ENCODE measurements around the gene RAB21. TPM values are rescaled to one million over a fixed set of nuclear protein-coding genes. Genes with fewer than 3 reads are reported as not detected.

The RAB21 gene
- total RNA-seq, 1 experiment from 2014 or later: 27.3 TPM

DNA sequence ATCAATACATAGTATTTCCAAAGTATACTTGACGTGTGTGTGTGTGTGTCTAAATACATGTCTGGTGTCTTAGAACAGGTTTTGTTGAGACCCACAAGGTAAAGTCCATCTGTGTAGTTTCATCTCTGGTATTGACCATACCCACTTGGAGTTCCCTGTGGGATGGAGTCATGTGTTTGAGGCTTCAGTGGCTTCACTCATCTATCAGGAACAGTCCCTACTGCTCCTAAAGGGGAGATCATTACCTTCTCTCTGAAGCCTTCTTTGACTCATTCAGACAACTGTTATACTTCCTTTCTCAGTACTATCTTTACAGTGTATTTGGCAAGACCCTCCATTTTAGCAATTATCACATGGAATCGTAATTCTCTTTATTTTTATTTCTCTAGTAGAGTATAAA lies 14.2 kb downstream of the RAB21 start:
- ChIA-PET CTCF (no interaction called here), POLR2A (ENCODE audit: unreplicated experiment) (no interaction called here)
- no TSS peak for BruUV-seq (replicated peaks)
- TF ChIP-seq EZH2phosphoT487 (IDR thresholded peaks at IDR 0.05; ENCODE audit: borderline replicate concordance, low read length): no peak
- TF ChIP-seq, protein P1, sequence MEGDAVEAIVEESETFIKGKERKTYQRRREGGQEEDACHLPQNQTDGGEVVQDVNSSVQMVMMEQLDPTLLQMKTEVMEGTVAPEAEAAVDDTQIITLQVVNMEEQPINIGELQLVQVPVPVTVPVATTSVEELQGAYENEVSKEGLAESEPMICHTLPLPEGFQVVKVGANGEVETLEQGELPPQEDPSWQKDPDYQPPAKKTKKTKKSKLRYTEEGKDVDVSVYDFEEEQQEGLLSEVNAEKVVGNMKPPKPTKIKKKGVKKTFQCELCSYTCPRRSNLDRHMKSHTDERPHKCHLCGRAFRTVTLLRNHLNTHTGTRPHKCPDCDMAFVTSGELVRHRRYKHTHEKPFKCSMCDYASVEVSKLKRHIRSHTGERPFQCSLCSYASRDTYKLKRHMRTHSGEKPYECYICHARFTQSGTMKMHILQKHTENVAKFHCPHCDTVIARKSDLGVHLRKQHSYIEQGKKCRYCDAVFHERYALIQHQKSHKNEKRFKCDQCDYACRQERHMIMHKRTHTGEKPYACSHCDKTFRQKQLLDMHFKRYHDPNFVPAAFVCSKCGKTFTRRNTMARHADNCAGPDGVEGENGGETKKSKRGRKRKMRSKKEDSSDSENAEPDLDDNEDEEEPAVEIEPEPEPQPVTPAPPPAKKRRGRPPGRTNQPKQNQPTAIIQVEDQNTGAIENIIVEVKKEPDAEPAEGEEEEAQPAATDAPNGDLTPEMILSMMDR (conservative IDR thresholded peaks at IDR 0.05; ENCODE audit: low read depth, low read length): no peak
- no peak for TF ChIP-seq EZH2 (IDR thresholded peaks at IDR 0.05; ENCODE audit: low read length, unreplicated experiment)
- H3K4me3 ChIP-seq (ENCODE audit: low read length): no peak overlapping the region
- intact Hi-C loops (cut with micrococcal nuclease): no loop called here
- H3K9me2 ChIP-seq (replicated peaks; ENCODE audit: low read length): no peaks in the 10 kb centered on the region
- no peak overlapping the region for H2AFZ ChIP-seq (ENCODE audit: low read length)
- no peaks in the 10 kb centered on the region for H3F3A ChIP-seq (ENCODE audit: low read length, unreplicated experiment)
- peaks cover 66% of the 10 kb centered on the region for H3K79me2 ChIP-seq (ENCODE audit: low read length)
- H4K20me1 ChIP-seq (ENCODE audit: low read length): peaks cover 43% of the 10 kb centered on the region
- DNase-seq: no peak
- no peaks in the 10 kb centered on the region for H3K4me1 ChIP-seq (ENCODE audit: insufficient read depth, low read length)
- no peaks in the 10 kb centered on the region for H3K9me3 ChIP-seq (ENCODE audit: low read length)
- no peaks in the 10 kb centered on the region for H3K27me3 ChIP-seq (ENCODE audit: low read length)
- H3K36me3 ChIP-seq (ENCODE audit: low read depth, low read length): peaks cover 23% of the 10 kb centered on the region; the same call in 1 of the 2 replicates
- no peak overlapping the region for H3K4me2 ChIP-seq (ENCODE audit: low read length)
- H3K9ac ChIP-seq (ENCODE audit: low read length): no peak overlapping the region
- no peak overlapping the region for H3K27ac ChIP-seq (ENCODE audit: low read length)
- no peak for ATAC-seq

DNA sequence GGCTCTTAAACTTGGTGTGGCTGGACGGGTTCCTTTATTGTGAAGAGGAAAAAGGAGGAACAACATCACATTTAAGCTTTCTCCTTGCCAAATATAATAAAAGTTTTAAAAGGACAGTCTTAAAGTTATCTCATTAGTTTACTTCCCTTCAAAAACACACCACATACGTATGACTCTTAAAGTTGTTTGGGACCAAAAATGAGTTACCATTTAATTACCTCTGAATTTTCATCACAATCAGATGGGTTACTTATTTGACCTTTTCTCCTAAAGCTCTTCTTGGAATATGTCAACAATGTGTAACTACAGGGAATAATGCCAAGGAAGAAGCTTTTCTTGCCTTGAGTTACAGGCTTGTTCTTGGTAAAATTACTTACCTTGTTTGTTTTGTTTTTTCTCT lies 16.4 kb downstream of the RAB21 start:
- no TSS peak for BruUV-seq (replicated peaks)
- Histone ChIP-seq H3K4me3 (ENCODE audit: low read length) (no peak overlapping the region), H3F3A (ENCODE audit: low read length, unreplicated experiment) (no peaks in the 10 kb centered on the region), H4K20me1 (ENCODE audit: low read length) (peaks cover 28% of the 10 kb centered on the region), H3K9me3 (ENCODE audit: low read length) (no peaks in the 10 kb centered on the region), H3K4me2 (ENCODE audit: low read length) (no peak overlapping the region), H2AFZ (ENCODE audit: low read length) (no peak overlapping the region), H3K4me1 (ENCODE audit: insufficient read depth, low read length) (no peaks in the 10 kb centered on the region), H3K27ac (ENCODE audit: low read length) (no peak overlapping the region), H3K36me3 (ENCODE audit: low read depth, low read length) (peaks cover 32% of the 10 kb centered on the region; the same call in 1 of the 2 replicates), H3K27me3 (ENCODE audit: low read length) (no peaks in the 10 kb centered on the region), H3K79me2 (ENCODE audit: low read length) (peaks cover 44% of the 10 kb centered on the region), H3K9ac (ENCODE audit: low read length) (no peak overlapping the region), H3K9me2 (replicated peaks; ENCODE audit: low read length) (no peaks in the 10 kb centered on the region)
- CTCF ChIA-PET: interaction anchor here (0.5 to 0.6 kb wide), 3 partner anchors 10 to 326 kb away, joined by 3 to 5 read pairs (median 3); no protein-coding TSS in a partner anchor
- DNase-seq: no peak
- intact Hi-C loops (cut with micrococcal nuclease): no loop called here
- no peak for TF ChIP-seq EZH2phosphoT487 (IDR thresholded peaks at IDR 0.05; ENCODE audit: borderline replicate concordance, low read length)
- TF ChIP-seq, protein P1 (conservative IDR thresholded peaks at IDR 0.05; ENCODE audit: low read depth, low read length): no peak
- POLR2A ChIA-PET (ENCODE audit: unreplicated experiment): no interaction called here
- ATAC-seq: peak; percentile 45

DNA sequence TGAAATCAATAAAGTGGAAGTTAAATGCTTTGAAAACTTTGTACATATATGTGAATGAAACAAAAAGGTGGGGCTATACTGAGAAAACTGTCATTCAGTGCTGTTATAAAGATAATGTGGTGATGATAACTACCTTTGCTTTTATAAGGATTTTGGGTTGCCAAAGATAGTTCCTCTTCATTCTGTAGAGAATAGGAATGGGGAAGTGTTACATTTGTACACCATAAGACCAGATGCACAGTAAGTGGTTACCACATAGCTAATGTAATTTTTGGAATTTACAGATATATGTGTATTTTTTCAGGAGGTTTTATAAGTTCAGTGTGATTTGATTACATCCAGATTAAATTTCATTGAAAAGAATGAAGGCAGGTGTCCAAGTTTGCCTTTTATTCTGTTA lies 18.1 kb downstream of the RAB21 start:
- Histone ChIP-seq H3K36me3 (ENCODE audit: low read depth, low read length) (peaks cover 33% of the 10 kb centered on the region; the same call in 1 of the 2 replicates), H3F3A (ENCODE audit: low read length, unreplicated experiment) (no peaks in the 10 kb centered on the region), H3K9me2 (replicated peaks; ENCODE audit: low read length) (no peaks in the 10 kb centered on the region), H3K4me1 (ENCODE audit: insufficient read depth, low read length) (no peaks in the 10 kb centered on the region), H3K27ac (ENCODE audit: low read length) (no peak overlapping the region), H2AFZ (ENCODE audit: low read length) (no peak overlapping the region), H3K4me3 (ENCODE audit: low read length) (no peak overlapping the region), H3K79me2 (ENCODE audit: low read length) (peaks cover 27% of the 10 kb centered on the region), H4K20me1 (ENCODE audit: low read length) (peaks cover 11% of the 10 kb centered on the region; the same call in 1 of the 2 replicates), H3K9me3 (ENCODE audit: low read length) (no peaks in the 10 kb centered on the region), H3K27me3 (ENCODE audit: low read length) (no peaks in the 10 kb centered on the region), H3K4me2 (ENCODE audit: low read length) (no peak overlapping the region), H3K9ac (ENCODE audit: low read length) (no peak overlapping the region)
- DNase-seq (no peak), ATAC-seq (no peak; the same call in 1 of the 2 replicates)
- BruUV-seq (replicated peaks): no TSS peak
- intact Hi-C loops (cut with micrococcal nuclease): no loop called here
- CTCF ChIA-PET: no interaction called here
- POLR2A ChIA-PET (ENCODE audit: unreplicated experiment): no interaction called here
- TF ChIP-seq EZH2phosphoT487 (IDR thresholded peaks at IDR 0.05; ENCODE audit: borderline replicate concordance, low read length): no peak
- TF ChIP-seq EZH2 (IDR thresholded peaks at IDR 0.05; ENCODE audit: low read length, unreplicated experiment): no peak
- TF ChIP-seq, protein P1 (conservative IDR thresholded peaks at IDR 0.05; ENCODE audit: low read depth, low read length): no peak

Measured in PC-3 (cell line).